GM18508 (cell line): ENCODE data around the gene PPP1R9B.

Source experiments
- ATAC-seq: cut with Tn5 transposase; IDR thresholded peaks from one replicate; pipeline ENCODE4 v1.9.1; 2021; ENCODE audit warnings: moderate number of reproducible peaks; ENCODE audit not compliant: insufficient read depth, unreplicated experiment

PPP1R9B gene

GRCh38 chr17:50112694-50113093, 37.8 kb downstream of the PPP1R9B start:
- no peak for ATAC-seq

GRCh38 chr17:50111673-50112655, 38.5 kb downstream of the PPP1R9B start:
- ATAC-seq = no peak

DNA sequence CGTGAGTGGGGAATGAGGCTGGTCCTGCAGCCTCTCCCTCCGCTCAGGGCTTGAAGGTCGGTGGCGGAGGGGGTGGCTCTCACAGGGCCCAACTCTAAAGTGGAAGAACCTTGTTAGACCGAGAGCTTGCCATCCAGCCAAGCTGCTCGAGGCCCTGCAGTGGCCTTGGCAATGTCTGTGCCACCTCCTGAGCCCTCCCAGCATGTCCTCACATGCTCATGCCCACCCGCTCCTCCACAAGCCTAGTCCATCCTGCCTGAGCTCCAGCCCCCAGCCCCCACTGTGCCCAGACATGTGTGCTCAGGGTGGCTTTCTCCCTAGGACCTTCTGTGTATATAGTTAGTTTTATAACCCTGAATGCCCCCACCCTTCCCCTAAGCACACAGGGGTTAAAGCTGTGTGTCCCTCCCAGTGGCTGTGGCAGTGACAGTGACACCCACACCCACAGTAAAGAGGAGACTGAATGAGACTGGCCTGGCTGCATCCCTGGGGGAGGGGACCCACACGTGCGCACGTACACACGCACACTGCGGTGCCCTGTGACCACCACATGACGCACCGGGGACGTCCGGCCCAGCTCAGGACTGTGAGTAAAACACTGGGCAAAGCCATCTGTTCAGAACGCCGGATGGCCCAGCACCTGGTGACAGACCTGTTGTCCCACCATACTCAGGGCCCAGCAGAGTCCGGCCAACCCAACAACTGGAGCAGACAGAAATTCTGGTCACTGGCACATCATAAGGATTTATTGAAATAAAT, 39.7 kb downstream of the PPP1R9B start:
- ATAC-seq = no peak

GRCh38 chr17:50109785-50110184, 40.7 kb downstream of the PPP1R9B start:
- ATAC-seq = no peak

DNA sequence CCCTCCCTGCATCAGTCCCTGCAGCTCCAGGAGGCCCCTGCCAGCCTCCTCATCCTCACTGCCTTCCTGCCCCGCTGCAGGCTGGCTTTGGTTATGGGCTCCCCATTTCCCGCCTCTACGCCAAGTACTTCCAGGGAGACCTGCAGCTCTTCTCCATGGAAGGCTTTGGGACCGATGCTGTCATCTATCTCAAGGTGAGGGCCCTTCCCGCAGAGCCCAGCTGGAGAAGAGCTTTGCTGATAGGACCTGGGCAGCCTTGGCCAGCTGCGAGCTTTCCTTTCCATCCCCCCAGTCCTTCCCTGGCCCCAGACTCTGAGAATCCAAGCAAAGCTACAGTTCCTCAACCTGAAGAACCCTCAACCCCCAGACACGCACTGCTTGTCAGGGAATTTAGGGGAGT, 41.3 kb downstream of the PPP1R9B start:
- ATAC-seq = no peak

DNA sequence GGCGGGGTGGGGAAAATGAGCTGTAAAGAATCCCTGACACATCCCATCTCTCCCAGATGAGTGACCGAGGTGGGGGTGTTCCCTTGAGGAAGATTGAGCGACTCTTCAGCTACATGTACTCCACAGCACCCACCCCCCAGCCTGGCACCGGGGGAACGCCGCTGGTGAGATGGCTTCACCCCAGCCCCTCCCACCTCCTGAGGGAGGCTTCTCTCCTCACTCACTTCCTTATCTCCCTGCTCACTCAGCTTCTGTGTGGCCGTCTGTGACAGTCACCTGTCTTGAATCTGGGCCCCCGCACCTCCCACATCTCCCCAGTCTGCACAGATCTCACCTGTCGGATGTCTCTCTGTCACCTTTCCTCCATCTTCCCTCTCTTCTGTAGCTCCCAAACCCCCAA, 41.9 kb downstream of the PPP1R9B start:
- ATAC-seq = no peak

GRCh38 chr17:50107790-50108414, 42.6 kb downstream of the PPP1R9B start:
- ATAC-seq = no peak

DNA sequence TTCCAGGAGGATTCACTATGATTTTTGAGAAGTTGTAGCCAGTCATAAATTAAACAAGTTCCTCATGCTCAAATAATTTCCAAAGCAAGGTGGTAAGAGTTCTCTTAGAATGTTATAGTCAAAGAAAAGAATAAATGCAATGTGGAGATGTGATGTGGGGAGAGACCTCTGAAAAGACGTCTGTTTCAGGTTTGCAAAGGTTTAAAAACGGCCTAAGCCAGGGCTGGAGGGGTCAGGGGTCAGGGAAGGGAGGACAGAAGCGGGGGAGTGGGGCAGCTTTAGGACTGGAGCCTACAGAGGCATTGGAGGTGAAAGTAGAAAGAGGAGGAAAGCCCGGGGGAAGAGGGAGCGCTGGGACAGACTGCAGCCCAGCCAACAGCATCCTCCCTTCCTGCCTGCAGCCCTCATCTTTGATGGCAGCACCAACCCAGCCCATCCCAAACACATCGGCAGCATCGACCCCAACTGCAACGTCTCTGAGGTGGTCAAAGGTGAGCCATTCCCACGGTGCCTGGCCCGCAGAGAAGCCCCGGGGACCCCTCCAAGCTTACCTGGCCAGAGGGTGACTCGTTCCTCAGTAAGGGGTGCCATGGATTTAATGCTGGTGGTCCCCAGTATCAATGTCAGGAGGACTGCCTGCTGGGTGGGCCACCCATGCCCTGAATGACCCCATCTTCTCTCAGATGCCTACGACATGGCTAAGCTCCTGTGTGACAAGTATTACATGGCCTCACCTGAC, 43.9 kb downstream of the PPP1R9B start:
- no peak for ATAC-seq

GRCh38 chr17:50105811-50106210, 44.7 kb downstream of the PPP1R9B start:
- no peak for ATAC-seq

DNA sequence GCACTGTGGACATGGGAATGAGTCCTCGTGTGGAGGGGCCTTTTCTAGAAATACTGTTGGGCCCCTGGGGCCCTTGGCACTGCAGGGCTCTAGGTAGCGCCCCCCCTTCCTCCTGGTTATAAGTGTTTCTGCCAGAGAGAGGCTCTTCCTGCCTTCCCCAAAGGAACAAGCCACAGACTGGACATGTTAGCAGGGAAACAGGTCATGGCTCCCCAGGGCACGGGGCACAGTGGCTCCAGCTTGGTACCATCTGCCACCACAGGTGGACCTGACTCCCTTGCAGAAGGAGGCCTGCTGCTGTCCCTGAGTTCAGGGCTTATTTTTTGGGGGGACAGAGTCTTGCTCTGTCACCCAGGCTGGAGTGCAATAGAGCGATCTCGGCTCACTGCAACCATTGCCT, 46.5 kb downstream of the PPP1R9B start:
- no peak for ATAC-seq

GRCh38 chr17:50103252-50103651, 47.2 kb downstream of the PPP1R9B start:
- no peak for ATAC-seq

GRCh38 chr17:50102164-50102991, 48.1 kb downstream of the PPP1R9B start:
- no peak for ATAC-seq

GRCh38 chr17:50101346-50102163, 48.9 kb downstream of the PPP1R9B start:
- no peak for ATAC-seq

DNA sequence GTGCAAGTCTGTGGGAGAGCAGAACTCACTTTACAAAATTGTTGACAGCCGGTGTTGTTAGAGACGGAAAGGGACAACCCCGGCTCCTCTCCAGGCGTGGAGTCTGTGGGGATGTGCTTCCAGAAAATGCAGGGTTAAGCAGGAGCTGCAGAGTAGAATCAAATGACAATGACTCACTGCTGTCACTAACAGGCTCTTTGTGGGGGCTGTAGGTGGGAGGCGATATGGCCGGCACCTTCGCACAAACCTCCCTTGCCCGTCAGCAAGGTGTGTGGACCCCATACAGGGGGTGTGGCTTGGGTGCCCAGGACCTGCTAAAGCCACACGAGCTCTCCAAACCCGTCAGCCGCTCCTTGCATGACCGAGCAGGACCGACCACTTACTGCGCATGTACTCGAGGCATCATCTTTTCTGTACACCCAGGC, 49.5 kb downstream of the PPP1R9B start:
- ATAC-seq = no peak

GRCh38 chr17:50100480-50100883, 50.0 kb downstream of the PPP1R9B start:
- no peak for ATAC-seq

DNA sequence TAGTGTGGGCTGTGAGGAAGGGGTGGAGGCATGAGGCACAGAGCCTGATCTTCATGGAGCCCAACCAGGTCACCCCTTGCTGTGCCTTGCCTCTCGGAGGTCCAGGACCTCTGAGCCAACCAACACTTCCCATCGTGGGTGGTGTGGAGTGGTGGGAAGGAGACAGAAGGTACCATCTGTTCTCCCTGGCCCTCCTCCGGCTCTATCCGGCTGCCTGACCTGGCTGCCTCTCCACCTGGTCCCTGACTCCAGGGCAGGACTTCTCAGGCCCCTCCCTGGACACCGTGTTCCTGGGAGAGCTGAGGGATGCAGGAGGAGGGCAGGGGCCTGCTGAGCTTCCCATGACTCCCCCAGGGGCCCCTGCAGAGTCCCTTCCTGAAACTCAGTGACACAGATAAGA, 51.5 kb downstream of the PPP1R9B start:
- ATAC-seq = no peak

DNA sequence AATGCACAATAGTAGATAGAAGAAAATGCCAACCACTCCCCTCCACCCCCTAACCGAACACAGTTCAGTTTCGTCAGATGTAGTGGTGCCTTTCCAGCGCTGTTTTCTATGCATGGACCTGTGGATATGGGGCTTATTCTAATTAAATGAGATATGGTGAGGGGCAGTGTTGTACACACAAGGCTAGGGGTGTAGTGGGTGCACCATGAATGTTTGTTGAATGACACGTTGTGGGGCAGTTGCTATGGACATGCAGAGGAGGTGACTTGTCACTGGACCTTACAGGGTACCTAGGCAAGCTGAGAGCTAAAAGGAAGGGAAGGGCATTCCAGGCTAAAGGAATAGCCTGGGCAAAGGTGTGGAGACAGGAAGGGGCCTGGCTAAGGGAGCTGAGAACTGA, 51.9 kb downstream of the PPP1R9B start:
- ATAC-seq = no peak

- ATAC-seq = no peak
These were observed 52.6 kb downstream of the PPP1R9B start for GRCh38 chr17:50097926-50098325.

GRCh38 chr17:50097455-50097854, 53.0 kb downstream of the PPP1R9B start:
- no peak for ATAC-seq
